T-helper 1 cell treated with Interleukin-12 subunit alpha and Interleukin-12 subunit beta and Interleukin-4 antibody, amounts not matched to agents 30 ng/mL and 1 ng/mL, for 36 hours (primary cell): ENCODE measurements around the gene PSMD13. TPM values are rescaled to one million over a fixed set of nuclear protein-coding genes. Genes with fewer than 3 reads are reported as not detected.

Experiments used
- intact Hi-C: fragments of 100-400 bp; cut with micrococcal nuclease; formaldehyde crosslinking; loops from one replicate; pipeline ENCODE4 v1.15.1; 2024
- total RNA-seq: library from RNA; stranded (reverse); gene quantifications from 2 replicates; pipeline ENCODE4 v1.2.3, GENCODE V29; 2022

The PSMD13 gene
- total RNA-seq, 1 donor from 2014 or later = 199 TPM

- intact Hi-C loops = loop anchor here (5.0 kb wide), 2 partner anchors 48 to 78 kb away; partner anchors contain the start of genes BET1L, PSMD13, RIC8A and SIRT3
These were observed 48.5 kb downstream of the PSMD13 start for GRCh38 chr11:285021-285893.

GRCh38 chr11:285894-286220 is 49.1 kb downstream of the PSMD13 start:
- intact Hi-C loops = loop anchor here (2.0 to 5.0 kb wide), 3 partner anchors 35 to 79 kb away; partner anchors contain the start of genes BET1L, PSMD13, RIC8A and SIRT3

DNA sequence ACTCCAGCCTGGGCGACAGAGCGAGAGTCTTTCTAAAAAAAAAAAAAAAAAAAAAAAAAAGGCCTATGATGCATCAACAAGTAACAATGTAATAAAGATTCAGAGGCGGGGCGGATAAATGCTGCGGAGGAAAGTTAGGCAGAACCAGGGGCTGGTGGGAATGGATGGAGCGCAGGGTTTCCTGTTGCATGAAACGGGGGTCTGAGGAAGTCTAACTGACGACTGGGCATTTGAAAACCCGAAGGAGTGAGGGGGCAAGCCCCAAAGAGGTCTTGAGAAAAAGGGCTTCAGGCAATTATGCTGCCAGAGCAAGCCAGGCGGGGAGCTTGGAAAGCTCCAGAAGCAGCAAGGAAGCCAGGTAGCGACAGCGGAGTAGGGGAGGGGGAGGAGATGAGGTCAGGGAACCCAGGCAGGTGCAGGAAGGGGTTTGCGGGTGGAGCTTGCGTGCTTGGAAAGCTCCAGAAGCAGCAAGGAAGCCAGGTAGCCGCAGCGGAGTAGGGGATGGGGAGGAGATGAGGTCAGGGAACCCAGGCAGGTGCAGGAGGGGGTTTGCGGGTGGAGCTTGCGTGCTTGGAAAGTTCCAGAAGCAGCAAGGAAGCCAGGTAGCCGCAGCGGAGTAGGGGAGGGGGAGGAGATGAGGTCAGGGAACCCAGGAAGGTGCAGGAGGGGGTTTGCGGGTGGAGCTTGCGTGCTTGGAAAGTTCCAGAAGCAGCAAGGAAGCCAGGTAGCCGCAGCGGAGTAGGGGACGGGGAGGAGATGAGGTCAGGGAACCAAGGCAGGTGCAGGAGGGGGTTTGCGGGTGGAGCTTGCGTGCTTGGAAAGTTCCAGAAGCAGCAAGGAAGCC is 50.4 kb downstream of the PSMD13 start:
- intact Hi-C loops = loop anchor here (1.0 to 5.0 kb wide), 4 partner anchors 18 to 80 kb away; partner anchors contain the start of genes BET1L, PSMD13, RIC8A and SIRT3

- intact Hi-C loops = loop anchor here (1.0 to 5.0 kb wide), 5 partner anchors 19 to 81 kb away; partner anchors contain the start of genes BET1L, PSMD13, RIC8A and SIRT3
These were observed 51.2 kb downstream of the PSMD13 start for GRCh38 chr11:287821-288477.

DNA sequence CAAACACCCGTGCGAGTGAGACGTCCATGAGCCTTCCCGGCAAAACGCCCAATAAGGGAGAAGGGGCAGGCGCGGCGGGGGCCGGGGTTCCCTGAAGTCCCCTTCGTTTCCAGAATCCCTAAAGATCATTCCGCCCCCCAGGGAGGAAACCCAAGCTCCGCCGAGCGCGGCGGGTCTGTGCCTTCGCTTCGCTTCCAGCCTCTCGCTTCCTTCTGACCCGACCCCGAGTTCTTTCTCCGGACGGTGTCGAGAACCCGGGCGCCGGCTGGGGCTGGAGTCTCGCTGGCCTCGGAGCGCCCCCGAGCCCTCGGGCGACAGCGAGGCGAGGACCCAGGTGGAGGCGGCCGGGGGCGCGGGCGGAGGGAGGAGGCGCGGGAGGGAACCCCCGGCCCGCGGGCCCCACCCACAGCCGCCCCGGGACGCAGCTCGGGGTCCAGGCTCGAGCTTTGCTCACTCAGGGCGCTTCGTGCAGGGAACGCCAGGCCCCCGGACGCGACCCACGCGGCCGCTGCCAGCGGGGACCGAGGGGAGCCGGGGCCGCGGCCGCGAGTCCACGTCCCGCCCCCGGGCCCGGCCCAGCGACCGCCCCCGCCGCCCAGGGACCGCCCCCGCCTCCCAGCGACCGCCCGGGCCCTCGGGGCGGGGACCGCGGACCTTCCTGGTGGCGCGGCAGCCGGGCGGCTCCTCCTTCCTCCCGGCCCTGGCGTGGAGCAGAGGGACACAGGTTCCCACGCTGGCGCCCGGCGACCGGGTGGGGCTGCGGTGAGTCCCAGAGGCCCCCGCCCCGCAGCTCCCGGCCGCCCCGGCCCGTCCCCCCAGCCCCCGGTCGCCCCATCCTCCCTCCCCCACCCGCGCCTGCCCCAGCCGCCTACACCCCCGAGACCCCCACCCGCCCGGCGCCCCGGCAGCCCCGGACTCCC is 52.0 kb downstream of the PSMD13 start, which contains the start of gene PGGHG:
Gene PGGHG, plus strand, starts transcription at position 649 of the 920 bp plus-strand sequence. CDS start 691 bp downstream, outside the sequence.
- intact Hi-C loops = loop anchor here (2.0 to 5.0 kb wide), 3 partner anchors 24 to 81 kb away; partner anchors contain the start of genes BET1L, PSMD13, RIC8A and SIRT3

DNA sequence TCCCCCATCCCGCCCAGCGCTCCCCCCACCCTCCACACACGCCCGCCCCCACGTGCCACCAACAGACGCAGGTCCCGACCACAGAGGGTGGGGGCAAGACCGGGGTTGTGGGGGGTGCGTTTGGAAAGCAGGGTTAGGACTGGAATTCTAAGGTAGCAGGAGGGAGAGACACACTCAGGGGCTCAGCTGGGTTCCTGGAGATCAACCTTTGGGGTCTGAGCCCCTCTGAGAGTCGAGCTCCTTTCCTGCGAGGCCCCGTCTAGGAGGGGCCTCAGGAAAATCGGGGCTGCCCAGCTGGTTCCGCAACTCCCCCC is 52.6 kb downstream of the PSMD13 start:
- intact Hi-C loops = loop anchor here (2.0 to 5.0 kb wide), 3 partner anchors 23 to 82 kb away; partner anchors contain the start of genes BET1L, PSMD13, RIC8A and SIRT3

GRCh38 chr11:289712-290620 is 53.2 kb downstream of the PSMD13 start:
- intact Hi-C loops = loop anchor here (2.0 to 5.0 kb wide), 3 partner anchors 23 to 83 kb away; partner anchors contain the start of genes BET1L, PSMD13, RIC8A and SIRT3

GRCh38 chr11:290621-291231 is 54.0 kb downstream of the PSMD13 start:
- intact Hi-C loops = no loop called here

DNA sequence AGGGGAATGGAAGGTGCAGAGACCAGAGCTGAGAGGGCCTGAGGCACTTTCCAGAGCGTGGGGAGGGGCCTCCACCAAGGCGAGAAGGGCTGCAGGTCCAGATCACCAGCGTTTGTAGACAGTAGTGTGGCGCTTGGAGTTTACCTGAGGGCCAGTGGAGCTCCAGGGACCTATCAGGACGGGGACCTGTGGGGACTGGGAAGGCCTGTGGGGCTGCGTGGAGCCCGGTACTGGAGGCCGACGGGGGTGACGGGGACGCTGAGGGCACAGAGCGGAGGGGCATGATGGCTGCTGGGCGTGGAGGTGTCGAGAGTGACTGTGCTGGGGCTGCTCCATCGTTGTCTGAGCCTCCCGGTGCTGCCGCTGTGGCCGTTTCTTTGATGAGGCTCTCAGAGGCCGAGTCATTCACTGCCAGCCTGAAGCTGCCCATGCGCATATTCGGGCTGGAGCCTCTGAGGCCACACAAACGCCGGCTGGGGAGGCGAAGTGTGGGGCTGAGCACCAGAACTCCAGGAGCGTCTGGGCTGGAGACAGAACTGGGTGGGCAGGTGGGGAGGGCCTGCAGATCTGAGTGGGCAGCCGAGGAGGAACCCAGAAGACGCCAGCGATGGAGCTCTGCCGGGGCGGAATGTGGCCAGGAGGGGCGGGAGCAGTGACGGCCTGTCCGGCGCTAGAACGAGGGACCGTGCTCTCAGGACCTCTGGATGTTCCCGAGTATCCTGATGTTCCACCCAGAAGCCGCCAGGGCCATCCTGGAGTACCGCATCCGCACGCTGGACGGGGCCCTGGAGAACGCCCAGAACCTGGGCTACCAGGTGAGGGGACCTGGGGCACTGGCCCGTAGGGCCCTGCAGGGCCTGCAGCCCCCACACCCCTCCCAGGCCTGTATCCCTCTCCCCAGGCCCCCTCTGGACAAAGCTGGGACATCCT is 54.8 kb downstream of the PSMD13 start:
- intact Hi-C loops = no loop called here

GRCh38 chr11:292211-293121 is 55.7 kb downstream of the PSMD13 start:
- intact Hi-C loops = no loop called here

- intact Hi-C loops = no loop called here
These were observed 56.6 kb downstream of the PSMD13 start for GRCh38 chr11:293271-293851.

DNA sequence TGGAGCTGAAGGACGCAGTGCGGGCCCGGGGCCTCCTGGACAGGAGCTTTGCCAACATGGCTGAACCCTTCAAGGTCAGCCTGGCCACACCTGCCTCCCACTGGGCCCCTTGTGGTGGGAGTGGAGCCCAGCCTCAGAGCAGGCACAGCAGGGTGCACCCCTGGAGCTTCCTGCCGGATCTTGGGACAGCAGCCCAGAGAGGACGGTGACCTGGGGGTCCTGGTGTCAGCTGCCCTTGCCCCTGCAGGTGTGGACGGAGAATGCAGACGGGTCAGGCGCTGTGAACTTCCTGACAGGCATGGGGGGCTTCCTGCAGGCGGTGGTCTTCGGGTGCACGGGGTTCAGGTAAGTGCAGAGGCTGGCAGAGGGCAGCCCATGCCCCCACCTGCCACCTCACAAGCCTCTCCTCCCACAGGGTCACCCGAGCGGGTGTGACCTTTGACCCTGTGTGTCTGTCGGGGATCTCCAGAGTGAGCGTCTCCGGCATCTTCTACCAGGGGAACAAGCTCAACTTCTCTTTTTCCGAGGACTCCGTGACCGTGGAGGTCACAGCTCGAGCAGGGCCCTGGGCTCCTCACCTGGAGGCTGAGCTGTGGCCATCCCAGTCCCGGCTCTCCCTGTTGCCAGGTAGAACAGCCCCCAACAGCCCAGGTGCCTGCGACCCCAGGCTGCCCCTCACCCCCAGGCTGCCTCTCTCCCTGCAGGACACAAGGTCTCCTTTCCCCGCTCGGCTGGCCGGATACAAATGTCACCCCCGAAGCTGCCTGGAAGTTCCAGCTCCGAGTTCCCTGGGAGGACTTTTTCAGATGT is 57.3 kb downstream of the PSMD13 start:
- intact Hi-C loops = no loop called here

GRCh38 chr11:294780-295179 is 58.0 kb downstream of the PSMD13 start:
- intact Hi-C loops = no loop called here

- intact Hi-C loops = no loop called here
These were observed 58.8 kb downstream of the PSMD13 start for GRCh38 chr11:295351-296170.
